Lower leg skin (tissue), 3 donors: Measurements from ENCODE around the gene BICD2.

Experiments used
- CTCF ChIP-seq, 3 donors: fragments of 450-650 bp; IDR thresholded peaks; one replicate each; pipeline ENCODE4 v1.5.1; 2016; ENCODE audit warnings: antibody characterized with exemption in 3 of 3, mild to moderate bottlenecking in 3 of 3, moderate library complexity in 2 of 3
- POLR2A ChIP-seq, 2 donors: fragments of 450-650 bp; IDR thresholded peaks; one replicate each; pipeline ENCODE4 v1.6.1; 2016 to 2017; ENCODE audit warnings: antibody characterized with exemption in 2 of 2, mild to moderate bottlenecking in 1 of 2, moderate library complexity in 1 of 2

DNA sequence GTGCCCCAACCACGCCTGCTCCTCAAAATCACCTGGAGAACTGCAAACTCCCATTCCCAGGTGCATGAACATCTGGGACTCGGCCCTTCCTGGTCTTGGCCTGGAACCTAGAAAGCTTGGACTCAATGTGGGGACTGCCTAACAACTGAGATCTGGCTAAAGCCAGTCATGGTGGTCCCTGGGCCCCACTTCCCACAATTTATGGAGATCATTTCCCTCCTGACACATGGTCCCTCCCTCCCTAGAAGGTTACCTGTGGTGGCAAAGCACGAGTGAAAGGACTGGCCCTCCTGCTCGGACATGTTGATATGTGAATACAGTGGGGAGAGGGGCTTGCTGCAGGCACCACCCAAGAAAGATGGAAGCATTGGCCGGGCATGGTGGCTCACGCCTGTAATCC lies 18.8 kb downstream of the BICD2 start:
- no peak for TF ChIP-seq CTCF (IDR thresholded peaks at IDR 0.05)
- TF ChIP-seq POLR2A (IDR thresholded peaks at IDR 0.05), result no peak
